ENCODE data around the gene STPG4.

DNA sequence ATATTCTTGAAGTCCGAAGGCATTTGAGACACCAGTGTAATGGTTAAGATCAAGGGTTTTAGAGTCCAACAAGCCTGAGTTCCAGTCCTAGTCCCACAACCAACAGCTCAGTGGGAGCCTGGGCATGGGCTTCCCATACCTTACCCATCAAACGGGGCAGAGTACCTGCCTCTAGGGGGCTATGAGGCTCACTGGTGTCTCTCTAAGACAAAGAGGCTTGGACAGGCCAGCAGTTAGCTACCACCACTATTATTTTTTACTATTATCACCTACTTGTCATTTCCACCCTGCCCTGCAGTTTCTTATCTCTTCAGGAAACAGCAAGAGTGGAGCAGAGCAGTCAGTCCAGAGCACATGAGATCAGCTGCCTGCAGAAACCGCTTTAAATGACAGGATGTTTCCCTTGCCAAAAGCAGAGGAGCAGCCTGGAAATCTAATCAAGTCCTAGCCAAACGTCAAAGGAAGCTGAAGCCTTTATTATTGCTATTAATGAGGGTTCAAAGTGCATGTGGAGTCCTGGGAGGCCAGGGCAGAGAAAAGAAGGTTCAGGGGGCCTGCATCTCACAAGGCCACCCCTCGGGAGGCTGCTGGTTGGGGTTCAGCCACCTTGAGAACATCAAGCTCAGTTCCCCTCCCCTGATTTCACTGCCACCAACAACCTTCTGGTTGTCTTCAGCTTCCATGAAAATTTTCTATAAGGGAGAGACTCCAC is 66.6 kb downstream of the STPG4 start:
- TF ChIP-seq, protein P1, sequence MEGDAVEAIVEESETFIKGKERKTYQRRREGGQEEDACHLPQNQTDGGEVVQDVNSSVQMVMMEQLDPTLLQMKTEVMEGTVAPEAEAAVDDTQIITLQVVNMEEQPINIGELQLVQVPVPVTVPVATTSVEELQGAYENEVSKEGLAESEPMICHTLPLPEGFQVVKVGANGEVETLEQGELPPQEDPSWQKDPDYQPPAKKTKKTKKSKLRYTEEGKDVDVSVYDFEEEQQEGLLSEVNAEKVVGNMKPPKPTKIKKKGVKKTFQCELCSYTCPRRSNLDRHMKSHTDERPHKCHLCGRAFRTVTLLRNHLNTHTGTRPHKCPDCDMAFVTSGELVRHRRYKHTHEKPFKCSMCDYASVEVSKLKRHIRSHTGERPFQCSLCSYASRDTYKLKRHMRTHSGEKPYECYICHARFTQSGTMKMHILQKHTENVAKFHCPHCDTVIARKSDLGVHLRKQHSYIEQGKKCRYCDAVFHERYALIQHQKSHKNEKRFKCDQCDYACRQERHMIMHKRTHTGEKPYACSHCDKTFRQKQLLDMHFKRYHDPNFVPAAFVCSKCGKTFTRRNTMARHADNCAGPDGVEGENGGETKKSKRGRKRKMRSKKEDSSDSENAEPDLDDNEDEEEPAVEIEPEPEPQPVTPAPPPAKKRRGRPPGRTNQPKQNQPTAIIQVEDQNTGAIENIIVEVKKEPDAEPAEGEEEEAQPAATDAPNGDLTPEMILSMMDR (conservative IDR thresholded peaks at IDR 0.05): no peak
- no peak for TF ChIP-seq EZH2 (IDR thresholded peaks at IDR 0.05; ENCODE audit: low read depth)
